Kidney epithelial cell (primary cell): ENCODE data around the gene DDAH1. TPM values are rescaled to one million over a fixed set of nuclear protein-coding genes. Genes with fewer than 3 reads are reported as not detected.

Source experiments
- DNase-seq: peaks from one replicate; pipeline ENCODE4 v3.0.0-alpha.2; 2010; ENCODE audit warnings: low read depth
- H3K27me3 ChIP-seq: 2 replicates; pipeline ENCODE4 v1.6.0; 2011; ENCODE audit warnings: low read length; ENCODE audit not compliant: control insufficient read depth, insufficient read depth
- H3K36me3 ChIP-seq: 2 replicates; pipeline ENCODE4 v1.5.1; 2011; ENCODE audit warnings: low read length; ENCODE audit not compliant: control insufficient read depth, insufficient read depth
- H3K4me3 ChIP-seq: 2 replicates; pipeline ENCODE4 v1.5.1; 2011; ENCODE audit warnings: low read depth, mild to moderate bottlenecking, control low read depth, low read length
- total RNA-seq: library from RNA; depleted of rRNA; stranded (reverse); fragments of >200 nt; gene quantifications from 2 replicates; pipeline ENCODE4 v1.2.3, GENCODE V29; 2015
- TF ChIP-seq, protein P1 (sequence below): IDR thresholded peaks from 2 replicates; pipeline ENCODE4 v1.5.1; 2011; ENCODE audit warnings: mild to moderate bottlenecking, moderate library complexity, low read length, control low read depth, inconsistent platforms; ENCODE audit not compliant: insufficient read depth, poor library complexity, severe bottlenecking

Gene DDAH1
- total RNA-seq, 1 donor from 2014 or later, result 33.4 TPM

DNA sequence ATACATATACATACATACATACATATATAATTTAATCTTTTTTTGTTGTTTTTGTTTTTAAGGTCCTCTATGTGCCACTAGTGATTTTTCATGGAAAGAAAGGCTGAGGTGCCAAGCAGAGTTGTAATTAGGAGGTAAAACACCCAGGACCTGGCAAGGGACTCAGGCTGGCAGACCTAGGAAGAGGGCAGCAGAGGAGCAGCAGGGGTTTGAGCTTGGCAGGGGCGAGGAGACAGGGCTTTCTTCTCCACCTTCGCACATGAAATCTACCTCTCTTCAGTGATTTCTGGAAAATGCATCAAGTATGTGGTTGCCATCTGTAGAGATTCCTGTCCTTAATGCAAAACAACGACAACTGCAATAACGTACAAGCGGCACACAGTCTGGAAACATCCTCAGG is 31.9 kb downstream of the DDAH1 start:
- Histone ChIP-seq H3K27me3 (no peaks in the 10 kb centered on the region), H3K4me3 (no peak overlapping the region), H3K36me3 (no peaks in the 10 kb centered on the region)
- TF ChIP-seq, protein P1, sequence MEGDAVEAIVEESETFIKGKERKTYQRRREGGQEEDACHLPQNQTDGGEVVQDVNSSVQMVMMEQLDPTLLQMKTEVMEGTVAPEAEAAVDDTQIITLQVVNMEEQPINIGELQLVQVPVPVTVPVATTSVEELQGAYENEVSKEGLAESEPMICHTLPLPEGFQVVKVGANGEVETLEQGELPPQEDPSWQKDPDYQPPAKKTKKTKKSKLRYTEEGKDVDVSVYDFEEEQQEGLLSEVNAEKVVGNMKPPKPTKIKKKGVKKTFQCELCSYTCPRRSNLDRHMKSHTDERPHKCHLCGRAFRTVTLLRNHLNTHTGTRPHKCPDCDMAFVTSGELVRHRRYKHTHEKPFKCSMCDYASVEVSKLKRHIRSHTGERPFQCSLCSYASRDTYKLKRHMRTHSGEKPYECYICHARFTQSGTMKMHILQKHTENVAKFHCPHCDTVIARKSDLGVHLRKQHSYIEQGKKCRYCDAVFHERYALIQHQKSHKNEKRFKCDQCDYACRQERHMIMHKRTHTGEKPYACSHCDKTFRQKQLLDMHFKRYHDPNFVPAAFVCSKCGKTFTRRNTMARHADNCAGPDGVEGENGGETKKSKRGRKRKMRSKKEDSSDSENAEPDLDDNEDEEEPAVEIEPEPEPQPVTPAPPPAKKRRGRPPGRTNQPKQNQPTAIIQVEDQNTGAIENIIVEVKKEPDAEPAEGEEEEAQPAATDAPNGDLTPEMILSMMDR, result no peak
- no peak for DNase-seq

DNA sequence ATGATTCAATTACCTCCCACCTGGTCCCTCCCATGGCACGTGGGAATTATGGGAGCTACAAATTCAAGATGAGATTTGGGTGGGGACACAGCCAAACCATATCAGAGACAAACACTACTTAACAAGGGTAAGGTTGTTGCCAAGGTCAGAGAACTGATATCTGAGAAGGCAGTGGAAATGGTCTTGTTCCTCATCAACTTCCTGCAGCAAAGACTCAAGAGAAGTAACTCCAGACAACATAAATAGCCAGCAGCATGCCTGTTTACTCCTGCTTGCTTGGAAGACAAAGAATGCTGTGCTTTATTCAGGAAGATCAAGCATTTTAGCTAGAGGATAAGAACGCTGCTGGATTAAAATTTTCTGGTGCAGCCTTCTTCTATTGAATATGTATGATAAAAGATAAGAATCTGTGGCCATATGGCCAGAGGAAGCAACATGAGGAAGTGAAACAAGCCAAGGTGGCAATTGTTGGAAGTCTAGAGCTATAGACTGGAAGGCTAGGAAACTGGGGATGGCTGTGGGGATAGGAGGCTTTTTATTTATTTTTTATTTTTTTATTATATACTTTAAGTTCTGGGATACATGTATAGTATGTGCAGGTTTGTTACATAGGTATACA is 36.4 kb downstream of the DDAH1 start:
- no peak for DNase-seq
- Histone ChIP-seq H3K36me3 (no peaks in the 10 kb centered on the region), H3K27me3 (no peaks in the 10 kb centered on the region), H3K4me3 (no peak overlapping the region)
- TF ChIP-seq, protein P1, result no peak

DNA sequence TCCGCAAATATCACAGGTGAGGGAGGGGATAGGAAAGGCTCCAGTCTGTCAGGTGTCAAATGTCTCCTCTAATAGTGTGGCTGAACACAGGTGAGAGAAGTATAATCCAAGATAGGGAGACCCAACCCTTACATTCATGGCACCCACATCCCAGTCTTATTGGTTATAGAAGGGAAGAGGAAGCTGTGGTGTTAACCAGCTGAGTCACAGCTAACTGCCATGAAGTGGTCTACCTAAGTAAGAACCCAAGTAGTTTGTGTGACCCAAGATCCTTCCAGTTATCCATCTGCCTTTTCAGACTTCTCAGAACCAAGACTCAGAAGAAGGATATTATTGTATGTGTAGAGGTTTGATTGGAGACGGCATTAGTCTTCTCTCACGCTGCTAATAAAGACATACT is 37.1 kb downstream of the DDAH1 start:
- TF ChIP-seq, protein P1, result no peak
- no peaks in the 10 kb centered on the region for H3K27me3 ChIP-seq
- no peak overlapping the region for H3K4me3 ChIP-seq
- DNase-seq, result no peak
- H3K36me3 ChIP-seq, result no peaks in the 10 kb centered on the region

DNA sequence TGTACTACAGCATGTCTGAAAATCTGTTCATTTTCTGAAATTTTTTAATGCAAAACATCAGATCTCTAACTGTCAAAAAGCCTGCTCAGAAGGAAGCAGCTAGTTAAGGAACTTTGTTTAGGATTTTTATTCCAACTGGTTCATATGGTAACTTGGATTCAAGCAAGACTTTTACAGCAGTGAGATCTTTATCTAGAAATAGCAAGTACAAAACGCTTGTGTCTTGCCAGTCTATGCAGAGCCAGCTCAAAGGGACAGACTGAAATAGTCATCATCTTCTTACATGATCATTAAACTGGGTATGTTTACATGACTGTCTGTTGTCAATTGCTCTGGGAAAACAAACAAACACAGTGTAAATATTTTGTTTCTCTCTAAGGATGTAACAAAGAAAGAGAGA is 37.6 kb downstream of the DDAH1 start:
- Histone ChIP-seq H3K36me3 (no peaks in the 10 kb centered on the region), H3K4me3 (no peak overlapping the region), H3K27me3 (no peaks in the 10 kb centered on the region)
- DNase-seq, result no peak
- TF ChIP-seq, protein P1, result no peak

DNA sequence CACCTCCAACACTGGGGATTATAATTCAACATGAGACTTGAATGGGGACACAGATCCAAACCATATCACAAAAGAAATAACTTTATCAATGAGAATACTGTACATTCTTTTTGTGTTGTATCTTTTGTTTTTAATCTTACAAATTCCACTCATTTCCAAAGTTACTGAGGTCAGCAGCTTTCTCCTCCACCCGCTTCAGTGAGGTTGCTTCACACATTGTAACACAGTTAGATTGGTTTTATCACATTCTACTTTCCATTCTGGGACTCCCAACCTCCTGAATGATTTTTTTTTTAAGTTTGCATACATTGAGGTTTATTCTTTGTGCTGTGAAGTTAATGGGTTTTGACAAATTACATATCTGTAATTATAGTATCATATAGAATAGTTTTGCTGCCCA is 43.8 kb downstream of the DDAH1 start:
- Histone ChIP-seq H3K36me3 (no peaks in the 10 kb centered on the region), H3K4me3 (no peak overlapping the region), H3K27me3 (no peaks in the 10 kb centered on the region)
- TF ChIP-seq, protein P1, result no peak
- DNase-seq, result no peak

DNA sequence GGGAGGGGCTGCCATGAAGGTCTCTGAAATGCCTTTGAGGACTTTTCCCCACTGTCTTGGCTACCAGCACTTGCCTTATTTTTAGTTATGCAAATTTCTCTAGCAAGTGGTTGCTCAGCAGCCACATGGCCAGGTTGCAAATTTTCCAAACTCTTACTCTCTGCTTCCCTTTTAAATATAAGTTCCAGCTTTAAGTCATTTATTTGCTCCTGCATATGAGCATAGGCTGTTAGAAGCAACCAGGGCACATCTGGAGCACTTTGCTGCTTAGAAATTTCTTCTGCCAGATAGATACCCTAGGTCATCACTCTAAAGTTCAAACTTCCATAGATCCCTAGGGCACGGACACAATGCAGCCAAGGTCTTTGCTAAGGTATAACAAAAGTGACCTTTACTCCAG is 44.8 kb downstream of the DDAH1 start:
- TF ChIP-seq, protein P1, result no peak
- H3K36me3 ChIP-seq, result no peaks in the 10 kb centered on the region
- no peak overlapping the region for H3K4me3 ChIP-seq
- no peak for DNase-seq
- H3K27me3 ChIP-seq, result no peaks in the 10 kb centered on the region
